Stimulated activated CD8-positive, alpha-beta memory T cell treated with anti-CD3 and anti-CD28 coated beads, Interleukin-12 subunit alpha, Interleukin-12 subunit beta, amount 100 ng/mL, for 4 hours (primary cell): Measurements from ENCODE around the gene MOGAT3.

Experiments used
- DNase-seq: peaks from one replicate; pipeline ENCODE4 v3.0.0-alpha.2; 2020; ENCODE audit warnings: low read depth

The MOGAT3 gene

GRCh38 chr7:101200862-101201599 is at the start of gene MOGAT3:
TSS of gene MOGAT3 (minus strand) at chr7:101201036. CDS start at chr7:101200854, 182 bp downstream.
- DNase-seq, result no peak

DNA sequence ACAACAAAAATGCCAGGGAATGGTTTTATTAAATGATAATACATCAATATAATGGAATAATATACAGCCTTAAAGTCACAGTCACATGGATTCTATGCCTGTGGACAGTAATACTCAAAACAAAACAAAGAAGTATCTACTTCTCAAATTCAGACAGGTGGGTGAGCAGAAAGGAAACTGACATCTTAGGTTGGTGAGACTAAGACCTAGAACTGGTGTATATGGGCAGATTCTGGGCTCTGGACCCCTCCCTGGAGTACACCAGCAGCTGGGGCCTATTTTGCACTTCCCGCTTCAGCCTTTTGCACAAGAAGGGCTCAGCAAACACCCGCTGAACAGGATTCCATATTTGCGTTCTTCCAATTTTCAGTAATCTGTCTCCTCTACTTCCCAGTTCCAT is 49.5 kb upstream of the MOGAT3 start:
- DNase-seq, result no peak

- no peak for DNase-seq
These were observed 47.4 kb upstream of the MOGAT3 start for GRCh38 chr7:101248276-101248675.

DNA sequence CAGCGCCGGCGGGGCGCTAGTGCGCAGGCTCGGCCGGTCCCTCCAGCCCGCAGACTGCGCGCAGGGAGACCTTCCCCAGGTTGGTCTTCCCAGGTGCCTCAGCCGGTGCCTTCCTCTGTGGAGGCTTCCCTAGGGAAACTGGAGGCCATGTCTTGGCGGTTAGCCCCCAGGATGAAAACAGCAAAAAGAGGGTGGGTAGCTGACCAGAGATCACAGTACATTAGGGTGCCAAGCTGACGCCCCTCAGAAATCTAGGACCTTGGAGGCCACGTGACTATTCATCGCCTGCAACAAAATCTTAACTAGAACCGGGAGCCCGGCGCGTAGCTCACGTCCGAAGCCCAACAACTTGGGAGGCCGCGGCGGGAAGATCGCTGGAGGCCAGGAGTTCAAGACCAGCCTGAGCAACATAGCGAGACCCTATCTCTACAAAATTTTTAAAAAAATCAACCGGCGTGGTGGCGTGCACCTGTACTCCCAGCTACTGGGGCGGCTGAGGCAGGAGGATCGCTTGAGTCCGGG is 44.4 kb upstream of the MOGAT3 start:
- no peak for DNase-seq

- DNase-seq, result peak; percentile 91
These were observed 43.7 kb upstream of the MOGAT3 start, which contains the start of gene FIS1 for GRCh38 chr7:101244375-101245146. TSS of gene FIS1 (minus strand) at chr7:101245081. CDS start at chr7:101245004, 77 bp downstream.

DNA sequence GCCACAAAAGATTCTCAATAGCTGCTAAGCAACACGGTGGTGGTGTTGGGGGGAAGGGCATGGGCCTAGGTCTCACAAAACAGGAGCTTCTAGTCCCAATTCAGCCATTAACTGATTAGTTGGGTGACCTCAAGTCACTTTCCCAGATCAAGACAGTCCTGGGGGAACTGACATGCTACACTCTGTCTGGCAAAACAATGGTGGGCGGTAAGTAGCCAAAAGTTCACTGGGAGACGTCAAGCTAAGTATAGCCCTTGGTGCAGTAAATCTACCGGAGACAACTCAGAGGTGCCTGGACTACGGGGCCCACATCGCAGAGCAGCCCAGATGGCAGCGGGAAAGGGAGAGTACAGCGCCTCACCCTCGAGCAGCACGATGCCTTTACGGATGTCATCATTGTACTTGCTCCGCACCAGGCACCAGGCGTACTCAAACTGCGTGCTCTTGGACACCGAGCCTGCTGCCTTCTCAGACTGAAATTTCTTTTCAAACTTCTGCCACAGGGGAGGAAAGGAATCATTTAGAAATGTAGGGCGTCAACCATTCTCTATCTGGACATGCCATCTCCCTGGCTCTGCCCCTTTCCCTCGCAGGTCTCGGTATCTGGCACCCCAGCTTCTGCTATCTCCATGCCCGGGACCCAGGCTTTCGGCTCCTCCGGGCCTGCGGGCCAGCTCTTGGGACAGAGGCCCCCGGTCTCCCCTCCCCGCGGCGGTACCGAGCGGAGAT is 43.0 kb upstream of the MOGAT3 start:
- DNase-seq, result no peak

GRCh38 chr7:101241443-101242349 is 40.9 kb upstream of the MOGAT3 start:
- DNase-seq, result no peak

DNA sequence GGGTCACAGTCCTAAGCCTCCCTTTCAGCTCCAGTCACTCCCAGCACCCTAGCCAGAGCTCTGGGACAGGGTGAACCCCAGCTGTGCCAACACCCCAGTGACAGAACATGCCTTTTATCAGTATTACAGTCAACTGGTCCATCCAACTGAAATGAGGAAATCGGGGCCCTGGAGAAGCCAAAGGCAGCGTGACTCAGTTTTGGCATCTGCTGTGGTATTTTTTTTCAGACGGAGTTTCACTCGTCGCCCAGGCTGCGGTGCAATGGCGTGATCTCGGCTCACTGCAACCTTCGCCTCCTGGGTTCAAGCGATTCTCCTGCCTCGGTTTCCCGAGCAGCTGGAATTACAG is 40.2 kb upstream of the MOGAT3 start:
- no peak for DNase-seq

DNA sequence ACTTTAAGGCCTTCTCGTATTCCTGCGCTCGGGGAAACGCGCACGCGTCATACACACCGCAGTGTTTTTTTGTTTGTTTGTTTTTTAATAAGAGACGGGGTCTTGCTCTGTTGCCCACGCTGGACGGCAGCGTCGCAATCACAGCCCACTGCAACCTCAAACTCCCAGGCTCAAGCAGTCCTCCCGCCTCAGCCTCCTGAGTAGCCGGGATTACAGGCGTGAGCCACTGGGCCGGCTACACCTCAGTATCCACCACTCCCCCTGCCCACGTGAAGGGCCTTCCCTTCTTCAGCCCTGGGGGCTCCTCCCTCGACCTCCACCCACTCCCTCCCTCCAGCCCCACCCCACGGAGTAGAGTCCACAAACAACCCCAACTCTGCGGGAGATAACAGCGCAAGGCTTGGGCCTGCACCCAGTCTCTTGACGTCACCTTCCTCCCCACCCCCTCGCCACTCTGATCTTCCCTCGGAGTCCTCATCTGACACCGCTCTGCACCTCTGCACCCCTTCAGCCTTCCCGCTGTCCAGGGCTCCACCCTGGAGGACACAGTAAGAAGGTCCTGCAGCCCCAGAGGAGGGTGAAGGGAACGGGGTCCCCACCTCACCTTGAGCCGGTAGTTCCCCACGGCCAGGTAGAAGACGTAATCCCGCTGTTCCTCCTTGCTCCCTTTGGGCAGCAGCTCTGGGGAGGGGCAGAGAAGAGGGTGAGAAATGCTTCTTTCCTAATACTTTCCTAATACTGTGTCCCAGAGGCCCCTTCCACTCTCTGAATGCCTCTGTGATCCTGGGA is 39.6 kb upstream of the MOGAT3 start:
- no peak for DNase-seq

- DNase-seq, result no peak
These were observed 39.0 kb upstream of the MOGAT3 start for GRCh38 chr7:101239951-101240220.

- no peak for DNase-seq
These were observed 38.5 kb upstream of the MOGAT3 start for GRCh38 chr7:101239191-101239950.

GRCh38 chr7:101238226-101239182 is 37.7 kb upstream of the MOGAT3 start:
- no peak for DNase-seq

- no peak for DNase-seq
These were observed 36.6 kb upstream of the MOGAT3 start, which contains the start of gene CLDN15 for GRCh38 chr7:101237206-101238067. TSS of gene CLDN15 (minus strand) at chr7:101237802. CDS start at chr7:101237581, 221 bp downstream.

DNA sequence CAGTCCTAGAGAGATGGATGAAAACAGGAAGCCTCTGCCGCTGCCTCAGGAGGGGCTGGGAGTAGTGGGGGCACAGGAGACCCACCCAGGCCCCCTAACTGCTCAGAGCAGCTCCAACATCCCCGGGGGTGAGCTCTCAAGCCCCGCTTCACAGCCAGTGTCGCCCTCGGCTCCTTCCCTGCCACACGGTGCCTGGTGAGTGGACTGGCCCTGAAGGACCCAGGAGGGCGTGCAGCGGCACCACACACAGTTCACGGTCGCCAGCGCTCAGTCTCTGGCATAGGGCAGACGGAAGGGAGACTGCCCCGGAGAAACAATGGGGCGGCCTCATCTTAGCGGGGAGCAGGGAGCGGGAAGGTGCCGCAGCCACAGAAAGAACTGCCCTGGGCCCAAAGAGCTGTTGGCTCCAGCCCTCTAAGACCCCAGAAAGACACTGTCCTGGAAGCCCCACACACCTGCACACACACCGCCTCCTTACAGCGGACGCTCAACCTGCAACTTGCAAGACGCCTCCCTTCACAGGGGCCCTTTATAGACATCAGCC is 35.5 kb upstream of the MOGAT3 start:
- DNase-seq, result no peak

- no peak for DNase-seq
These were observed 34.7 kb upstream of the MOGAT3 start for GRCh38 chr7:101235522-101235921.

GRCh38 chr7:101235050-101235449 is 34.2 kb upstream of the MOGAT3 start:
- DNase-seq, result no peak

DNA sequence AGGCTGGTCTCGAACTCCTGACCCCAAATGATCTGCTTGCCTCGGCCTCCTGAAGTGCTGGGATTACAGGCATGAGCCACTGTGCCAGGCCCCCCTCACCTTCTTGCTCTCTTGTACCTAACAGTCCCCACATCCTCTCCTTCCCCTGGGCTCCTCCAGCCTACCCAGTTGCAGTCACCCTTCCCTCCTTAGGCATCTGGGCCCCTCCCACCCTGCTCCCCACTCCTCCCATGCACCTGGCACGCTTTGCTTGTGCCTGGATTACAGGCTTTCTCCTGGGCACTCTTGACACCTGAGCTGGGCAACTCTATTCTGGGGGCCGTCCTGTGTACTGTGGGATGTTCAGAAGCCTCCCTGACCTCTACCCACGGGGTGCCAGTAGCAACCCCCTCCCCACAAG is 33.8 kb upstream of the MOGAT3 start:
- DNase-seq, result no peak
